DND-41 (cell line): Measurements from ENCODE around the gene OR11H12.
"Not testable (repeated sequence)": the region's sequence is repeated elsewhere in the genome, so short reads cannot be mapped to it uniquely, and the experiment has no call there.

Experiments used
- CTCF ChIP-seq: IDR thresholded peaks from 2 replicates; pipeline ENCODE4 v1.5.1; 2012; ENCODE audit warnings: borderline replicate concordance, low read length, moderate library complexity, mild to moderate bottlenecking; ENCODE audit not compliant: poor library complexity, severe bottlenecking; ENCODE audit errors: extremely low read depth
- EZH2 ChIP-seq: IDR thresholded peaks from 3 replicates; pipeline ENCODE4 v1.6.1; 2012; ENCODE audit warnings: borderline replicate concordance, low read depth, mild to moderate bottlenecking, moderate library complexity, low read length, inconsistent platforms; ENCODE audit not compliant: severe bottlenecking

GRCh38 chr14:18626610-18627213, 25.8 kb downstream of the OR11H12 start:
- TF ChIP-seq CTCF, EZH2: not testable (repeated sequence)
